Prostate gland (tissue), 2 donors: ENCODE data around the gene ZNF544.

Experiments
- POLR2A ChIP-seq: fragments of 450-650 bp; IDR thresholded peaks from one replicate; pipeline ENCODE4 v1.6.1; 2016; ENCODE audit warnings: antibody characterized with exemption, mild to moderate bottlenecking
- POLR2AphosphoS5 ChIP-seq: sonication (generic); formaldehyde crosslinking; IDR thresholded peaks from one replicate; pipeline ENCODE4 v1.6.1; 2017; ENCODE audit warnings: antibody characterized with exemption
- TF ChIP-seq, protein P1 (sequence below), 4 experiments: fragments of 200-600 bp in 2 of 4; fragments of 450-650 bp in 2 of 4; sonication (generic) in 2 of 4; IDR thresholded peaks; 1 replicate in 3 of 4; 2 replicates in 1 of 4; pipeline ENCODE4 v1.5.1; 2016 to 2019; ENCODE audit warnings: antibody characterized with exemption in 4 of 4, mild to moderate bottlenecking in 2 of 4, moderate library complexity in 2 of 4

DNA sequence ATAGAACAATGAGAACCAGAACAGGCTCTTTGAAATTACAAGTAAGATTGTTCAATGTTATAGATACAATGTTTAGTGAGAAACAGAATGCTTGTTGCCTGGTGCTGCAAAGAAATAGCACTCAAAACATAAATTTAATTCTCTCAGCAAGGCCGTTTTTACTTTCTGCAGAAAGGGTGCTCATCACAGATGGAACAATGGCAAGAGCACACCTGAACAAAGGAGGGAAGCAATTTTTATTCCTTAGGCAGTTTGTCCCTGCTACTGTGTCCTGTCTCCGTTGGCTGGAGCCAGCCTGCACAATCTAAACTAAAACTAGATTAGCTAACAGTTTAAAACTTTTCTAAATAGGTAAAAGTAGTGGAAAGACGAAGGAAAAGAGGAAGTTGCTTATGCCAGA lies 39.6 kb downstream of the ZNF544 start:
- TF ChIP-seq, protein P1, sequence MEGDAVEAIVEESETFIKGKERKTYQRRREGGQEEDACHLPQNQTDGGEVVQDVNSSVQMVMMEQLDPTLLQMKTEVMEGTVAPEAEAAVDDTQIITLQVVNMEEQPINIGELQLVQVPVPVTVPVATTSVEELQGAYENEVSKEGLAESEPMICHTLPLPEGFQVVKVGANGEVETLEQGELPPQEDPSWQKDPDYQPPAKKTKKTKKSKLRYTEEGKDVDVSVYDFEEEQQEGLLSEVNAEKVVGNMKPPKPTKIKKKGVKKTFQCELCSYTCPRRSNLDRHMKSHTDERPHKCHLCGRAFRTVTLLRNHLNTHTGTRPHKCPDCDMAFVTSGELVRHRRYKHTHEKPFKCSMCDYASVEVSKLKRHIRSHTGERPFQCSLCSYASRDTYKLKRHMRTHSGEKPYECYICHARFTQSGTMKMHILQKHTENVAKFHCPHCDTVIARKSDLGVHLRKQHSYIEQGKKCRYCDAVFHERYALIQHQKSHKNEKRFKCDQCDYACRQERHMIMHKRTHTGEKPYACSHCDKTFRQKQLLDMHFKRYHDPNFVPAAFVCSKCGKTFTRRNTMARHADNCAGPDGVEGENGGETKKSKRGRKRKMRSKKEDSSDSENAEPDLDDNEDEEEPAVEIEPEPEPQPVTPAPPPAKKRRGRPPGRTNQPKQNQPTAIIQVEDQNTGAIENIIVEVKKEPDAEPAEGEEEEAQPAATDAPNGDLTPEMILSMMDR (IDR thresholded peaks at IDR 0.05): no peak
- TF ChIP-seq POLR2A (no peak), POLR2AphosphoS5 (no peak)
